Naive B cell (primary cell): ENCODE data around the gene JMJD6. TPM values are rescaled to one million over a fixed set of nuclear protein-coding genes. Genes with fewer than 3 reads are reported as not detected.
A peak's percentile ranks its signal among the peaks of the same experiment; 100 is the strongest.

Experiments used
- ATAC-seq, 2 donors: fragments of 150-1000 bp; cut with Tn5 transposase; 2 replicates each; pipeline ENCODE4 v1.10.0; 2021; ENCODE audit warnings: low read depth in 2 of 2, mild to moderate bottlenecking in 2 of 2, moderate library complexity in 2 of 2
- DNase-seq: peaks from one replicate; pipeline ENCODE4 v3.0.0; 2022
- H3K27ac Mint-ChIP-seq, 6 donors: one replicate each; pipeline ENCODE4 v1.8.0; 2020 to 2022; ENCODE audit warnings: mild to moderate bottlenecking in 6 of 6, mixed read lengths in 6 of 6, moderate library complexity in 5 of 6, inconsistent platforms in 2 of 6
- H3K27me3 Mint-ChIP-seq, 3 donors: one replicate each; pipeline ENCODE4 v1.8.0; 2021 to 2022; ENCODE audit warnings: mixed read lengths in 3 of 3, mild to moderate bottlenecking in 1 of 3
- H3K36me3 Mint-ChIP-seq, 2 donors: one replicate each; pipeline ENCODE4 v1.8.0; 2020 to 2022; ENCODE audit warnings: mixed read lengths in 2 of 2, inconsistent platforms in 1 of 2, mild to moderate bottlenecking in 1 of 2
- H3K4me1 Mint-ChIP-seq, 3 donors: one replicate each; pipeline ENCODE4 v1.8.0; 2020 to 2022; ENCODE audit warnings: mixed read lengths in 3 of 3, inconsistent platforms in 1 of 3, mild to moderate bottlenecking in 1 of 3, moderate library complexity in 1 of 3
- H3K4me3 Mint-ChIP-seq, 8 donors: one replicate each; pipeline ENCODE4 v1.8.0; 2020 to 2022; ENCODE audit warnings: mild to moderate bottlenecking in 8 of 8, mixed read lengths in 8 of 8, moderate library complexity in 8 of 8, inconsistent platforms in 2 of 8
- H3K9me3 Mint-ChIP-seq, 7 donors: one replicate each; pipeline ENCODE4 v1.8.0; 2020 to 2022; ENCODE audit warnings: mixed read lengths in 7 of 7, mild to moderate bottlenecking in 5 of 7, inconsistent platforms in 2 of 7, moderate library complexity in 1 of 7
- polyA plus RNA-seq, 6 donors: library from polyadenylated mRNA; unstranded; fragments of 300-500 nt; fragmentation: Illumina TruSeq; gene quantifications; one replicate each; pipeline ENCODE4 v1.2.3, GENCODE V29; 2021; ENCODE audit warnings: low read depth in 6 of 6

The JMJD6 gene
- polyA plus RNA-seq, 6 donors from 2014 or later: 17.4 to 38.2 (median 20.0) TPM

DNA sequence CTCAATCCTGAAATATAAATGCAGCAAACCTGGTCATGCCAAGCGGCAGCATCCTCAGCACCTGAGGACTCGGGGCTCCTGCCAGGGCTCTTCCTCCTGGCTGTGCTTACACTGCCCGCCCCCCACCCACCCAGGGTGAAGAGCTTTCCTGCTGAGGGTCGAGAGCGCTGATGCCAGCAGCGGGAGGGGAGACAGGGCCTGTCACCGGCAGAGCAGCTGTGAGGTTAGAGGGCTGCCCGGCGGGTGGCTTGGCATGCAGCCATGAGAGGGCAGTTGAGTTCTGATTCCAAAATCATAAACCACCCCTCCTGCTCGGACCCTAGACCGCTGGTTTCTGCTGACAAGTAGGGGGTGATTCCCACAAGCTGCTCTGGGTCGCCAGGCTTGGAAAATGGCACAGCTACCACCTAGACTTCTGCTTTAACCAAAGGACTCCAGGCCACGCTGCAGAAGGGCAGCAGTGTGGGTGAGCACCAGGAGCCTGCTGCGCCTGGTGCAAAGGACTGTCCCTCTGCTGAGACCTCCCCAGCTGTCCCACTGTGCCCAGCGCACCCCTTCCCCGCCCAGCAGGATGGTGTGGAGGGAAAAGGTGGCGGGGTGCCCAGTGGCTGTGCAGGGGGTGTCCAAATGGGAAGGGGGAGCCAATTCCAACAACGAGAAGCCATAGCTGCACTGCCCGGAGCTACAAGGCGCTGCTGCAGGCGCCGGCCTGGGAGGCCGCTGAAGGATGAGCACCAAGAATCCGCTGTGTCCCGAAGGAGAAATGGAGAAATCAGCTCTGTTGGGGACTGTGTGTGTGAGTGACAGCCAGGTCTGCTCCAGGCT is 42.3 kb downstream of the JMJD6 start:
- H3K4me1 Mint-ChIP-seq: peaks cover 0 to 4% (median 0%) of the 10 kb centered on the region in 3 donors
- H3K27me3 Mint-ChIP-seq: peaks cover 0 to 7% (median 0%) of the 10 kb centered on the region in 3 donors
- no peak overlapping the region for H3K27ac Mint-ChIP-seq

GRCh38 chr17:76683011-76683755 is 43.2 kb downstream of the JMJD6 start:
- peaks cover 0 to under 1% (median 0%) of the 10 kb centered on the region in 3 donors for H3K27me3 Mint-ChIP-seq
- no peak for ATAC-seq
- DNase-seq: no peak
- no peaks in the 10 kb centered on the region for H3K4me1 Mint-ChIP-seq
- no peaks in the 10 kb centered on the region for H3K9me3 Mint-ChIP-seq
- no peak overlapping the region for H3K27ac Mint-ChIP-seq
- H3K36me3 Mint-ChIP-seq: no peaks in the 10 kb centered on the region
- H3K4me3 Mint-ChIP-seq: no peak overlapping the region

More for the DNA sequence above, 42.3 kb downstream of the JMJD6 start:
- no peaks in the 10 kb centered on the region for H3K36me3 Mint-ChIP-seq
- ATAC-seq (no peak), DNase-seq (no peak)
- H3K4me3 Mint-ChIP-seq: no peak overlapping the region
- H3K9me3 Mint-ChIP-seq: no peaks in the 10 kb centered on the region

- H3K27ac Mint-ChIP-seq: no peak overlapping the region
- ATAC-seq: no peak
- H3K36me3 Mint-ChIP-seq: no peaks in the 10 kb centered on the region
- peak overlapping the region in 1 of 8 donors; percentile 33 for H3K4me3 Mint-ChIP-seq
- no peaks in the 10 kb centered on the region for H3K9me3 Mint-ChIP-seq
- no peak for DNase-seq
- H3K27me3 Mint-ChIP-seq: no peaks in the 10 kb centered on the region
- no peaks in the 10 kb centered on the region for H3K4me1 Mint-ChIP-seq
Observed at GRCh38 chr17:76682296-76682695, 44.1 kb downstream of the JMJD6 start.

- H3K27ac Mint-ChIP-seq: no peak overlapping the region
- H3K27me3 Mint-ChIP-seq: no peaks in the 10 kb centered on the region
- ATAC-seq (peak; percentile 61 to 75), DNase-seq (peak; percentile 40)
- H3K9me3 Mint-ChIP-seq: no peaks in the 10 kb centered on the region
- H3K4me1 Mint-ChIP-seq: no peaks in the 10 kb centered on the region
- H3K4me3 Mint-ChIP-seq: no peak overlapping the region
- H3K36me3 Mint-ChIP-seq: no peaks in the 10 kb centered on the region
Observed at GRCh38 chr17:76681222-76682137, 44.9 kb downstream of the JMJD6 start.

DNA sequence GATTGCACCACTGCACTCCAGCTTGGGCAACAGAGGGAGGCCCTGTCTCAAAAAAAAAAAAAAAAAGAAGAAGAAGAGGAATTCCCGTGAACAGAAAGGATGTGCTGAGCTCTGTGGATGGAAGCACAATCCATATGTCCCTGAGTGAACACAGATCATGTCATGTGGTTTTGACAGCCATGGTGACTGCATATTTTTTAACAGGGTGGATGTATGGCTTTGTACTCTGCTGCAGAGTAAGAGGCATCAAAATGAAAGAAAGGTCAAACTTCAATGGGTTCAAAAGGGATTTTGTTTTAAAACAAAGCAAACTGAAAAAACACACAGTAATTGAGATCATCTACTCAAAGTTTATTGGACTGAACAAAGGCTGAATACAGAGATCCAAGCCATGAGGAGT is 47.2 kb downstream of the JMJD6 start:
- H3K27me3 Mint-ChIP-seq: no peaks in the 10 kb centered on the region
- H3K4me3 Mint-ChIP-seq: no peak overlapping the region
- H3K36me3 Mint-ChIP-seq: no peaks in the 10 kb centered on the region
- DNase-seq: no peak
- no peak for ATAC-seq
- H3K9me3 Mint-ChIP-seq: no peaks in the 10 kb centered on the region
- H3K4me1 Mint-ChIP-seq: no peaks in the 10 kb centered on the region
- no peak overlapping the region for H3K27ac Mint-ChIP-seq

- Mint-ChIP-seq H3K27me3 (no peaks in the 10 kb centered on the region), H3K36me3 (no peaks in the 10 kb centered on the region), H3K27ac (no peak overlapping the region), H3K4me3 (no peak overlapping the region), H3K4me1 (no peaks in the 10 kb centered on the region), H3K9me3 (no peaks in the 10 kb centered on the region)
- ATAC-seq (no peak), DNase-seq (no peak)
Observed at GRCh38 chr17:76678330-76678729, 48.1 kb downstream of the JMJD6 start.

DNA sequence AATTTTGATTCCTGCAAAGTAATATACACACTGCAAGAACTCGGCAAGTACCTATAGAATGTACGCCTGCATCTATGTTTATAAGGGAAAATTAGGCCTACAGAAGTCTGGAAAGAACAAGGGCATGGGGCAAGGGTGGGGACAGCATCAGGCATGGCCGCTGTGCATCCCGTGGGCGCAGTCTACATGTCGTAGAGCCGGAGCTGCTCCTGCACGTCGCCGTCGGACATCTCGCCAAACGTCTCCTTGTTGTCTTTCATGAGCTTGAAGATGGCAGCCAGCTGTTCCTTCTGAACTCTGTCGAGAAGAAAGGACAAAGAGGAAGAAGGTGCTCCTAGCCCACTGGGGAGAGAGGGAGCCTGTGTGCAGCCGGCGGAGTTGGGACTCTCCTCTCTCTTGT is 49.0 kb downstream of the JMJD6 start:
- Mint-ChIP-seq H3K4me1 (peaks cover 3 to 4% (median 4%) of the 10 kb centered on the region in 3 donors), H3K4me3 (no peak overlapping the region), H3K27ac (no peak overlapping the region), H3K36me3 (no peaks in the 10 kb centered on the region), H3K27me3 (no peaks in the 10 kb centered on the region), H3K9me3 (no peaks in the 10 kb centered on the region)
- DNase-seq (no peak), ATAC-seq (no peak)

- Mint-ChIP-seq H3K9me3 (no peaks in the 10 kb centered on the region), H3K27ac (no peak overlapping the region), H3K4me1 (peaks cover 9 to 12% (median 11%) of the 10 kb centered on the region in 3 donors), H3K36me3 (no peaks in the 10 kb centered on the region), H3K27me3 (no peaks in the 10 kb centered on the region), H3K4me3 (no peak overlapping the region)
- ATAC-seq (no peak), DNase-seq (no peak)
Observed at GRCh38 chr17:76676629-76677028, 49.8 kb downstream of the JMJD6 start.

GRCh38 chr17:76675648-76676047 is 50.8 kb downstream of the JMJD6 start:
- no peak for DNase-seq
- no peak overlapping the region for H3K27ac Mint-ChIP-seq
- no peaks in the 10 kb centered on the region for H3K36me3 Mint-ChIP-seq
- no peak for ATAC-seq
- H3K9me3 Mint-ChIP-seq: peaks cover 0 to 4% (median 0%) of the 10 kb centered on the region in 7 donors
- no peaks in the 10 kb centered on the region for H3K27me3 Mint-ChIP-seq
- peak overlapping the region in 1 of 8 donors; percentile 25 for H3K4me3 Mint-ChIP-seq
- peaks cover 19 to 22% (median 21%) of the 10 kb centered on the region in 3 donors for H3K4me1 Mint-ChIP-seq

GRCh38 chr17:76674600-76674999 is 51.8 kb downstream of the JMJD6 start:
- ATAC-seq: no peak
- H3K4me3 Mint-ChIP-seq: peak overlapping the region in 2 of 8 donors; percentile 22 to 98
- H3K27me3 Mint-ChIP-seq: no peaks in the 10 kb centered on the region
- H3K36me3 Mint-ChIP-seq: no peaks in the 10 kb centered on the region
- DNase-seq: no peak
- peaks cover 0 to 5% (median 0%) of the 10 kb centered on the region in 7 donors for H3K9me3 Mint-ChIP-seq
- H3K27ac Mint-ChIP-seq: no peak overlapping the region
- peaks cover 19 to 24% (median 23%) of the 10 kb centered on the region in 3 donors for H3K4me1 Mint-ChIP-seq

- no peaks in the 10 kb centered on the region for H3K27me3 Mint-ChIP-seq
- ATAC-seq (no peak), DNase-seq (no peak)
- H3K36me3 Mint-ChIP-seq: no peaks in the 10 kb centered on the region
- H3K9me3 Mint-ChIP-seq: peaks cover 0 to 5% (median 0%) of the 10 kb centered on the region in 7 donors
- H3K4me3 Mint-ChIP-seq: peak overlapping the region in 3 of 8 donors; percentile 19 to 98 (median 21)
- H3K27ac Mint-ChIP-seq: peak overlapping the region in 1 of 6 donors; percentile 61
- peaks cover 19 to 24% (median 23%) of the 10 kb centered on the region in 3 donors for H3K4me1 Mint-ChIP-seq
Observed at GRCh38 chr17:76673729-76674128, 52.7 kb downstream of the JMJD6 start.

- Mint-ChIP-seq H3K4me3 (peak overlapping the region; percentile 84 to 98 (median 92)), H3K27me3 (peaks cover 0 to 4% (median 4%) of the 10 kb centered on the region in 3 donors), H3K9me3 (peaks cover 0 to 5% (median 0%) of the 10 kb centered on the region in 7 donors), H3K27ac (no peak overlapping the region), H3K4me1 (peaks cover 19 to 24% (median 23%) of the 10 kb centered on the region in 3 donors), H3K36me3 (no peaks in the 10 kb centered on the region)
- ATAC-seq (no peak), DNase-seq (no peak)
Observed at GRCh38 chr17:76672892-76673291, 53.5 kb downstream of the JMJD6 start.
